ENCODE data around the gene SPHK1. TPM values are rescaled to one million over a fixed set of nuclear protein-coding genes. Genes with fewer than 3 reads are reported as not detected.
"Not testable (repeated sequence)": the region's sequence is repeated elsewhere in the genome, so short reads cannot be mapped to it uniquely, and the experiment has no call there.

The SPHK1 gene
- polyA plus RNA-seq, 1 of the 3 experiments (the other 2 are of a cell fraction) = 12.3 TPM

- TF ChIP-seq CTCF (IDR thresholded peaks at IDR 0.05) (no peak), EP300 (IDR thresholded peaks at IDR 0.05; ENCODE audit: borderline replicate concordance in 1 of 2, low read depth in 1 of 2, low read length in 1 of 2) (no peak), YY1 (IDR thresholded peaks at IDR 0.05; ENCODE audit: low read depth) (no peak), SIN3A (IDR thresholded peaks at IDR 0.05; ENCODE audit: borderline replicate concordance, low read depth, low read length) (no peak), FOSL2 (IDR thresholded peaks at IDR 0.05; ENCODE audit: borderline replicate concordance, low read depth) (no peak), FOXM1 (IDR thresholded peaks at IDR 0.05; ENCODE audit: low read depth) (no peak), PBX3 (IDR thresholded peaks at IDR 0.05) (no peak), NRF1 (IDR thresholded peaks at IDR 0.05; ENCODE audit: low read depth, low read length) (no peak)
These were observed 26.7 kb upstream of the SPHK1 start (continued) for GRCh38 chr17:76357597-76358158.

GRCh38 chr17:76359375-76359774 lies 25.0 kb upstream of the SPHK1 start:
- POLR2A ChIA-PET = no interaction called here
- CTCF ChIA-PET = interaction anchor here (0.6 to 7.4 kb wide), 4 partner anchors 9 to 39 kb away, joined by 3 to 71 read pairs (median 6); partner anchors contain the start of gene SPHK1

GRCh38 chr17:76359776-76360175 lies 24.6 kb upstream of the SPHK1 start:
- H3K27ac ChIP-seq (ENCODE audit: low read depth in 2 of 2, low read length in 1 of 2); H3K27me3 ChIP-seq (ENCODE audit: insufficient read depth); H3K79me2 ChIP-seq (ENCODE audit: insufficient read depth); H3K4me3 ChIP-seq (ENCODE audit: low read depth in 2 of 2, low read length in 1 of 2); H4K20me1 ChIP-seq (ENCODE audit: insufficient read depth); H3F3A ChIP-seq (replicated peaks; ENCODE audit: insufficient read depth); H3K4me1 ChIP-seq (ENCODE audit: control insufficient read depth in 1 of 2, insufficient read depth in 2 of 2, low read depth in 1 of 2, low read length in 1 of 2); DNase-seq; H3K36me3 ChIP-seq (replicated peaks in 1 of 2; ENCODE audit: control insufficient read depth in 1 of 2, insufficient read depth in 2 of 2, low read length in 1 of 2); H3K9ac ChIP-seq; H2AFZ ChIP-seq (ENCODE audit: low read depth); POLR2A ChIA-PET; H3K4me2 ChIP-seq; H3K9me2 ChIP-seq; H3K9me3 ChIP-seq: not testable (repeated sequence)
- CTCF ChIA-PET = interaction anchor here (0.6 to 7.4 kb wide), 4 partner anchors 9 to 38 kb away, joined by 3 to 71 read pairs (median 6); partner anchors contain the start of gene SPHK1
- 77% methylated on average over 6 of the region's 6 CpGs for WGBS (ENCODE audit: low lambda C conversion rate)

More at GRCh38 chr17:76359375-76359774, 25.0 kb upstream of the SPHK1 start:
- no peak overlapping the region for H3K27ac ChIP-seq (ENCODE audit: low read depth in 2 of 2, low read length in 1 of 2)
- TF ChIP-seq RXRA (IDR thresholded peaks at IDR 0.05; ENCODE audit: borderline replicate concordance, low read depth) (no peak), GABPA (IDR thresholded peaks at IDR 0.05; ENCODE audit: low read depth) (no peak), NFIC (IDR thresholded peaks at IDR 0.05; ENCODE audit: borderline replicate concordance) (no peak), USF2 (IDR thresholded peaks at IDR 0.05; ENCODE audit: borderline replicate concordance, low read depth, low read length) (no peak), USF1 (IDR thresholded peaks at IDR 0.05; ENCODE audit: borderline replicate concordance, low read depth) (no peak), RFX5 (IDR thresholded peaks at IDR 0.05; ENCODE audit: low read length) (no peak), SMC3 (IDR thresholded peaks at IDR 0.05; ENCODE audit: low read depth, low read length) (no peak), FOXJ3 (CRISPR knock-in tag; IDR thresholded peaks at IDR 0.05) (no peak), RAD21 (IDR thresholded peaks at IDR 0.05; ENCODE audit: low read length) (no peak), FOSL2 (IDR thresholded peaks at IDR 0.05; ENCODE audit: borderline replicate concordance, low read depth) (no peak), MXI1 (IDR thresholded peaks at IDR 0.05; ENCODE audit: low read depth, low read length) (no peak), CHD2 (IDR thresholded peaks at IDR 0.05; ENCODE audit: low read length, partially characterized antibody) (no peak)
- no peak for DNase-seq
- H3K4me1 ChIP-seq (ENCODE audit: control insufficient read depth in 1 of 2, insufficient read depth in 2 of 2, low read depth in 1 of 2, low read length in 1 of 2) = peaks cover 3 to 4% of the 10 kb centered on the region in 2 experiments; a peak in 2 of 4 replicates
- H3K79me2 ChIP-seq (ENCODE audit: insufficient read depth) = no peaks in the 10 kb centered on the region
- peaks cover 4% of the 10 kb centered on the region for H3F3A ChIP-seq (replicated peaks; ENCODE audit: insufficient read depth)
- WGBS (ENCODE audit: low lambda C conversion rate) = 90% methylated on average over 6 of the region's 6 CpGs
- H3K9me2 ChIP-seq = no peaks in the 10 kb centered on the region
- no peak overlapping the region for H3K4me2 ChIP-seq
- H2AFZ ChIP-seq (ENCODE audit: low read depth) = no peak overlapping the region
- H3K4me3 ChIP-seq (ENCODE audit: low read depth in 2 of 2, low read length in 1 of 2) = no peak overlapping the region
- H3K9ac ChIP-seq = no peak overlapping the region
- no peaks in the 10 kb centered on the region for H4K20me1 ChIP-seq (ENCODE audit: insufficient read depth)
- H3K36me3 ChIP-seq (replicated peaks in 1 of 2; ENCODE audit: control insufficient read depth in 1 of 2, insufficient read depth in 2 of 2, low read length in 1 of 2) = no peaks in the 10 kb centered on the region
- no peaks in the 10 kb centered on the region for H3K9me3 ChIP-seq
- H3K27me3 ChIP-seq (ENCODE audit: insufficient read depth) = no peaks in the 10 kb centered on the region
